A549 (cell line): ENCODE measurements around the gene DUSP3. TPM values are rescaled to one million over a fixed set of nuclear protein-coding genes. Genes with fewer than 3 reads are reported as not detected.

Experiments
- ATAC-seq, 2 experiments: fragments of 200-7000 bp in 1 of 2; fragments of >200 bp in 1 of 2; cut with Nextera tagmentation in 1 of 2; cut with Tn5 transposase in 1 of 2; 3 replicates each; pipeline versions ENCODE4 v1.8.0 to v1.9.1; 2018 to 2020; ENCODE audit warnings: mild to moderate bottlenecking in 1 of 2, moderate library complexity in 1 of 2
- CTCF ChIA-PET: fragments of 300-600 bp; sonication (Branson Sonifier 250); formaldehyde crosslinking; extraction: SDS; loops from one replicate; lab custom pipeline; 2021; ENCODE audit warnings: antibody characterized with exemption, inconsistent platforms; lab: Yijun Ruan, JAX
- POLR2A ChIA-PET: fragments of 350-600 bp; formaldehyde crosslinking; extraction: SDS; loops from one replicate; lab custom pipeline; 2021; ENCODE audit warnings: antibody characterized with exemption, inconsistent platforms; lab: Yijun Ruan, JAX
- DNase-seq, 2 experiments: peaks; one replicate each; pipeline versions ENCODE4 v3.0.0 to v3.0.0-alpha.2; 2011 to 2016; ENCODE audit warnings: low read depth in 1 of 2, low spot score in 1 of 2
- FAIRE-seq: peaks from 2 replicates; lab custom pipeline; 2011; peaks lifted over from hg19 to GRCh38; lab: Jason Lieb, UNC
- H3K27ac ChIP-seq, 2 experiments: fragments of >200 bp; sonication (Bioruptor Twin); formaldehyde crosslinking; 3 replicates each; pipeline ENCODE4 v1.5.1; 2016 to 2017
- H3K4me1 ChIP-seq: fragments of >200 bp; sonication (Bioruptor Twin); formaldehyde crosslinking; 3 replicates; pipeline ENCODE4 v1.6.1; 2016
- H3K4me2 ChIP-seq: fragments of >200 bp; sonication (Bioruptor Twin); formaldehyde crosslinking; 3 replicates; pipeline ENCODE4 v1.6.1; 2016
- H3K4me3 ChIP-seq: fragments of >200 bp; sonication (Bioruptor Twin); formaldehyde crosslinking; 3 replicates; pipeline ENCODE4 v1.5.1; 2016
- H3K9me3 ChIP-seq: fragments of >200 bp; sonication (Bioruptor Twin); formaldehyde crosslinking; 3 replicates; pipeline ENCODE4 v1.6.1; 2016
- CEBPB ChIP-seq, 2 experiments: fragments of >200 bp in 1 of 2; sonication (Bioruptor Twin) in 1 of 2; formaldehyde crosslinking in 1 of 2; IDR thresholded peaks; 2 replicates each; pipeline ENCODE4 v1.6.1; 2012 to 2016
- FOSL2 ChIP-seq, 2 experiments: fragments of 450-650 bp in 1 of 2; fragments of >200 bp in 1 of 2; sonication (Bioruptor Twin) in 1 of 2; formaldehyde crosslinking; IDR thresholded peaks; 2 replicates each; pipeline versions ENCODE4 v1.5.0 to v1.6.1; 2016 to 2020; ENCODE audit warnings: mild to moderate bottlenecking in 1 of 2, moderate library complexity in 1 of 2
- FOXS1 ChIP-seq: fragments of 250-450 bp; sonication (Bioruptor Pico); IDR thresholded peaks from 2 replicates; pipeline ENCODE4 v1.5.0; 2020; ENCODE audit warnings: mild to moderate bottlenecking, moderate library complexity
- GATA3 ChIP-seq: IDR thresholded peaks from 2 replicates; pipeline ENCODE4 v1.6.1; 2012; ENCODE audit warnings: borderline replicate concordance
- HDAC2 ChIP-seq: fragments of 200-600 bp; sonication (generic); IDR thresholded peaks from 2 replicates; pipeline ENCODE4 v1.6.1; 2016
- HES2 ChIP-seq: fragments of >200 bp; sonication (Bioruptor Twin); formaldehyde crosslinking; IDR thresholded peaks from 2 replicates; pipeline ENCODE4 v1.6.1; 2016
- HEYL ChIP-seq: fragments of 250-450 bp; sonication (Bioruptor Pico); IDR thresholded peaks from 2 replicates; pipeline ENCODE4 v1.8.0; 2021; ENCODE audit warnings: mild to moderate bottlenecking, moderate library complexity
- HOXA7 ChIP-seq: fragments of 250-450 bp; sonication (Bioruptor Pico); IDR thresholded peaks from 2 replicates; pipeline ENCODE4 v1.5.0; 2020; ENCODE audit warnings: mild to moderate bottlenecking, moderate library complexity
- KDM1A ChIP-seq: fragments of 200-600 bp; sonication (generic); IDR thresholded peaks from 2 replicates; pipeline ENCODE4 v1.6.1; 2016; ENCODE audit warnings: low read depth, mild to moderate bottlenecking
- MYC ChIP-seq: IDR thresholded peaks from 2 replicates; pipeline ENCODE4 v1.6.1; 2012; ENCODE audit warnings: mild to moderate bottlenecking, inconsistent platforms, low read length, improper control_type of control experiment, borderline replicate concordance
- NPAS2 ChIP-seq: fragments of 250-450 bp; sonication (Bioruptor Pico); IDR thresholded peaks from 2 replicates; pipeline ENCODE4 v1.8.0; 2022; ENCODE audit warnings: mild to moderate bottlenecking, moderate library complexity, borderline replicate concordance
- NR3C1 ChIP-seq: fragments of >200 bp; sonication (Bioruptor Twin); formaldehyde crosslinking; IDR thresholded peaks from 3 replicates; pipeline ENCODE4 v1.6.1; 2017
- RARB ChIP-seq: fragments of 250-450 bp; sonication (Bioruptor Pico); IDR thresholded peaks from 2 replicates; pipeline ENCODE4 v1.8.0; 2021; ENCODE audit warnings: mild to moderate bottlenecking, moderate library complexity
- RCOR1 ChIP-seq: fragments of 150-350 bp; IDR thresholded peaks from 2 replicates; pipeline ENCODE4 v1.6.1; 2014; ENCODE audit warnings: antibody characterized with exemption, low read length, low read depth
- RFX5 ChIP-seq: fragments of 450-650 bp; IDR thresholded peaks from 2 replicates; pipeline ENCODE4 v1.7.1; 2014; ENCODE audit warnings: antibody characterized with exemption, mild to moderate bottlenecking, moderate library complexity
- ZC3H11A ChIP-seq: fragments of 450-650 bp; IDR thresholded peaks from 2 replicates; pipeline ENCODE4 v1.6.1; 2014; ENCODE audit warnings: antibody characterized with exemption, mild to moderate bottlenecking
- ZFP36 ChIP-seq: fragments of 450-650 bp; IDR thresholded peaks from 2 replicates; pipeline ENCODE4 v1.6.1; 2014; ENCODE audit warnings: borderline replicate concordance; ENCODE audit not compliant: partially characterized antibody
- WGBS: methylation state at CpG from one replicate; pipeline ENCODE4 v1.1.6; 2017; ENCODE audit errors: missing lambda C conversion rate; 5-methylcytosine and 5-hydroxymethylcytosine counted together
- polyA plus RNA-seq, 4 experiments: library from polyadenylated mRNA; depleted of rRNA in 3 of 4; stranded (reverse); fragments of >200 nt; fragmentation: RNase III in 1 of 4; extraction: RNeasy Plus Mini Kit Qiagen cat#74134 plus additional on column Dnase treatment in 1 of 4; gene quantifications; 2 replicates in 3 of 4; 3 replicates in 1 of 4; pipeline ENCODE4 v1.2.3, GENCODE V29; 2011 to 2017
- TF ChIP-seq, protein P1 (sequence below): fragments of 250-450 bp; sonication (Bioruptor Pico); IDR thresholded peaks from 2 replicates; pipeline ENCODE4 v1.5.0; 2020; ENCODE audit warnings: low read depth, mild to moderate bottlenecking, moderate library complexity

The DUSP3 gene
- polyA plus RNA-seq, 2 of the 4 experiments (the other 2 are of a cell fraction) = 60.0 to 62.2 TPM

- peak overlapping the region; percentile 61 for H3K4me2 ChIP-seq
Observed at GRCh38 chr17:43814714-43815113, 35.9 kb upstream of the DUSP3 start.

GRCh38 chr17:43814026-43814425 lies 35.2 kb upstream of the DUSP3 start:
- WGBS = 91% methylated on average over 12 of the region's 12 CpGs
- peak; percentile 26 to 37 for DNase-seq
- no peak for FAIRE-seq
- Histone ChIP-seq H3K4me1 (peaks cover 21% of the 10 kb centered on the region), H3K4me2 (no peak overlapping the region; the same call in 2 of the 3 replicates), H3K9me3 (no peaks in the 10 kb centered on the region), H3K4me3 (no peak overlapping the region), H3K27ac (peak overlapping the region; percentile 12 to 75; a peak in 4 of 6 replicates)
- peak in 1 of 2 experiments; percentile 55; a peak in 3 of 6 replicates for ATAC-seq
- TF ChIP-seq HDAC2 (no peak), RCOR1 (no peak), HES2 (no peak), NPAS2 (CRISPR knock-in tag) (no peak), GATA3 (no peak), KDM1A (no peak), RFX5 (no peak), NR3C1 (no peak), MYC (no peak), ZC3H11A (no peak)
- ChIA-PET POLR2A (no interaction called here), CTCF (interaction anchor here (0.6 to 5.4 kb wide), 4 partner anchors 9 to 31 kb away, joined by 3 to 37 read pairs (median 5); partner anchors contain the start of gene CD300LG)

More at GRCh38 chr17:43814714-43815113, 35.9 kb upstream of the DUSP3 start:
- ChIA-PET POLR2A (no interaction called here), CTCF (interaction anchor here (0.6 to 5.4 kb wide), 7 partner anchors 11 to 141 kb away, joined by 3 to 37 read pairs (median 4); partner anchors contain the start of gene CD300LG)
- FAIRE-seq = peak; percentile 46
- ATAC-seq = peak in 1 of 2 experiments; percentile 45; a peak in 3 of 6 replicates
- Histone ChIP-seq H3K4me1 (peaks cover 21% of the 10 kb centered on the region), H3K27ac (peak overlapping the region; percentile 53 to 75; a peak in 5 of 6 replicates), H3K4me3 (no peak overlapping the region; the same call in 2 of the 3 replicates), H3K9me3 (no peaks in the 10 kb centered on the region)
- TF ChIP-seq NR3C1 = no peak
- no peak for TF ChIP-seq FOSL2 (IDR thresholded peaks at IDR 0.05)
- peak; percentile 55 for TF ChIP-seq FOSL2 (CRISPR knock-in tag; IDR thresholded peaks at IDR 0.05)
- TF ChIP-seq, protein P1, sequence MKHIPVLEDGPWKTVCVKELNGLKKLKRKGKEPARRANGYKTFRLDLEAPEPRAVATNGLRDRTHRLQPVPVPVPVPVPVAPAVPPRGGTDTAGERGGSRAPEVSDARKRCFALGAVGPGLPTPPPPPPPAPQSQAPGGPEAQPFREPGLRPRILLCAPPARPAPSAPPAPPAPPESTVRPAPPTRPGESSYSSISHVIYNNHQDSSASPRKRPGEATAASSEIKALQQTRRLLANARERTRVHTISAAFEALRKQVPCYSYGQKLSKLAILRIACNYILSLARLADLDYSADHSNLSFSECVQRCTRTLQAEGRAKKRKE (CRISPR knock-in tag) = no peak
- peak in 1 of 2 experiments; percentile 41; a peak in 1 of 4 replicates for TF ChIP-seq CEBPB (IDR thresholded peaks at IDR 0.05)
- 5% methylated on average over 1 of the region's 1 CpG for WGBS
- DNase-seq = peak in 1 of 2 experiments; percentile 51

DNA sequence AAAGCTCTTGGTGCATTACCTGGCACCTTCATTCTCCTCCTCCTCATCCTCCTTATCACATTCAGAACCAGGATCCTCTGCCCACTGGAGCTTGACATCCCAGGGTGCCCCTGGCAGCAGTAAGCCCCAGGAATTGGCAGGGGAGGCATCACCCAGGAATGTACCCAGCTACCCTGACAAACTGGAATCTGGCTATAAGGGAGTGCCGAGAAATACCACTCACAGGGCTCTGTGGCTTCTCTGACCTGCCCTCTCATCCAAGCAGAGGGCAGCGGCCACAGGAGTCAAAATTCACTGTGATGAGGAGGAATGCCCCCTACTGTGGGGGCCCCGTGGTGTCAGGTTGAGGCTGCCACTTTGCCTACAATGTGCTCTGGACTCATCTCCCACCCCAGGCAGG lies 34.6 kb upstream of the DUSP3 start:
- ATAC-seq = no peak
- Histone ChIP-seq H3K4me3 (no peak overlapping the region), H3K9me3 (no peaks in the 10 kb centered on the region), H3K4me2 (no peak overlapping the region), H3K27ac (peak overlapping the region; percentile 5 to 75; a peak in 2 of 6 replicates), H3K4me1 (peaks cover 21% of the 10 kb centered on the region)
- no peak for FAIRE-seq
- 74% methylated on average over 3 of the region's 3 CpGs for WGBS
- TF ChIP-seq HOXA7 (CRISPR knock-in tag) (no peak), RARB (no peak), FOXS1 (CRISPR knock-in tag) (no peak), HDAC2 (no peak)
- DNase-seq = no peak
- ChIA-PET CTCF (interaction anchor here (0.8 to 2.0 kb wide), 3 partner anchors 9 to 27 kb away, joined by 3 to 6 read pairs (median 4); no protein-coding TSS in a partner anchor), POLR2A (no interaction called here)

- 91% methylated on average over 10 of the region's 10 CpGs for WGBS
- FAIRE-seq = no peak
- POLR2A ChIA-PET = no interaction called here
Observed at GRCh38 chr17:43812396-43813265, 33.9 kb upstream of the DUSP3 start.

More at GRCh38 chr17:43812396-43813265, 33.9 kb upstream of the DUSP3 start:
- no peaks in the 10 kb centered on the region for H3K9me3 ChIP-seq
- TF ChIP-seq ZFP36 (peak; percentile 16), HEYL (CRISPR knock-in tag) (no peak)
- TF ChIP-seq, all 56 proteins: peak for 1
- Histone ChIP-seq H3K4me1 (peaks cover 21% of the 10 kb centered on the region), H3K4me2 (no peak overlapping the region), H3K27ac (no peak overlapping the region), H3K4me3 (no peak overlapping the region)
- CTCF ChIA-PET = interaction anchor here (0.8 to 2.0 kb wide), 3 partner anchors 10 to 28 kb away, joined by 3 to 6 read pairs (median 4); no protein-coding TSS in a partner anchor
- ATAC-seq (no peak), DNase-seq (no peak)
